ENCODE data around the gene USP36.

USP36 gene

DNA sequence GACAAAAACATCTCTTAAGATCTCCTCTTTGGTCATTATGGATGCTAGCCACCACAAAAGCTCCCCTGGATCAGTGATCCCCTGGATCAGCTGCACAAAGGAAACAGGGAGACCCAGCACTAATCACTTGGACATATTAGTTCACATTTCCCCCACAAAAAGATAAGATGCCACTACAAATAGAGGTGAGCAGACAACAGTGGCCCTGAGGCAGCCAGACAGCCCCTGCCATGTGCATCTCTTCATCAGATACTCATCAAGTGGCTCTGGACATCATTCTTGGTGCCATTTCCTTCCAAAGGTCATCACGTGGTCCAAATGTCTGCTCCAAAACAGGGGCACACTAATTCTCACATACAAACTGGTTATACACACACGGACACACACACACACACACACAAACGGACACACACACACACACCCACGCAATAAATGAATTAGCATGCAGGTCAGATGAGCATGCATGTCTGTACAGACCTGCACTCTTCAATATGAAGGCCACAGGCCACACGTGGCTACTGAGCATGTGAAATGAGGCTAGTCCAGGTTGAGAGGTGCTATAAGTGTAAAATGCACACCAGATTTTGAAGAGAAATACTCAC, 4.1 kb downstream of the USP36 start:
- DNase-seq, result no peak

DNA sequence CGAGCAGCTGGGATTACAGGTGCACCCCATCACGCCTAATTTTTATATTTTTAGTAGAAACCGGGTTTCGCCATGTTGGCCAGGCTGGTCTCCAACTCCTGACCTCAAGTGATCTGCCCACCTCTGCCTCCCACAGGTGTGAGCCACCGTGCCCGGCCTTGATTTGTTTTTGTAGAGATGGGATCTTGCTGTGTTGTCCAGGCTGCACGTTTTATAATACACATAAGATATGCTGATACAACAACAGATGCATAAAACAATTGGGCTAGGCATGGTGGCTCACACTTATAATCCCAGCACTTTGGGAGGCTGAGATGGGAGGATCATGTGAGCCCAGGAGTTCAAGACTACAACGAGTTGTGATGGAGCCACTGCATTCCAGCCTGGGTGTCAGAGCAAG, 6.0 kb downstream of the USP36 start:
- no peak for DNase-seq

DNA sequence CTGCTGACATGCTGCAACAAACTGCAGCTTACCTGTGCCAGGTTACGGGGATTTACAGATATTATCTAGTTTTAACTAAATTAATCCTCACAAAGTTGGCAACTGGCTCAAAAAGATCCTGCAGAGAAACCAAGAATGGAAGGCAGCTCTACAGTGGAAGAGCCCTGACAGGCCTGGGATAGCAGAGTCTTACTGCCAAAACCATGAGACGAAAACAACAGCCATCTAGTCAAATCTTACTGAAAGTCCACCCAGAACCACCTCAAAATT, 8.1 kb downstream of the USP36 start:
- no peak for DNase-seq

DNA sequence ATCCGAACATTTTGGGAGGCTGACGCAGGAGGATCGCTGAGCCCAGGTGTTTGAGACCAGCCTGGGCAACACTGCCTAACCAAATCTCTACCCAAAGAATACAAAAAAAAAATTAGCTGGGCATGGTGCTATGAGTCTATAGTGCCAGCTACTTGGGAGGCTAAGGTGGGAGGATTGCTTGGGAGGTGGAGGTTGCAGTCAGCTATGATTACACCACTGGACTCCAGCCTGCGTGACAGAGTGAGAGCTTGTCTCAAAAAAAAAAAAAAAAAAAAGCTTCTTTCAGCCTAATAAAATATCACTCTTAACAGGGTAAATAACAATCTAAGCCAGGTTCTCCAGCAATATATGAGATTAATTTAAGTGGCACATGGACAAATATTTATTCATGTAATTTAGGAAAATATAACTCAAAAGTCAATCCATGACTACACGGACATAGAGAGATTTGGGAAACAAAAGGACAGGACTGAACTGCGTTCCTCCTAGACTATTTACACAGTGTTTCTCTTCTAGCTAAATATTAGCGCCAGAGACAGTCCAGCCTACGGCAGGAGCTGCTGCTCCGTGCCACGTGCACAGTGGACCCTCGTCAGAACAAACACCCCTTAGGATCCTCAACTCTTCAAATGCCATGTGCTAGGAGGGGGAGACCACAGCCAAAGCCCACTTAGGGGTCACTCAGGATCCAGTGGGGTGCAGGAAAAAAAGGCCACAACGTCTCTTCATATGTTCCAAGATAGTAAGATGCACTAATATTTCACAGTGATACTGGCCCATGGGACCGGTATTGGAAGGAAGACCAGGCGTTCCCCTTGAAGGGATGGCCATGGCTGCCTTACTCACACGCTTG, 8.7 kb downstream of the USP36 start:
- peak; percentile 21 for DNase-seq

DNA sequence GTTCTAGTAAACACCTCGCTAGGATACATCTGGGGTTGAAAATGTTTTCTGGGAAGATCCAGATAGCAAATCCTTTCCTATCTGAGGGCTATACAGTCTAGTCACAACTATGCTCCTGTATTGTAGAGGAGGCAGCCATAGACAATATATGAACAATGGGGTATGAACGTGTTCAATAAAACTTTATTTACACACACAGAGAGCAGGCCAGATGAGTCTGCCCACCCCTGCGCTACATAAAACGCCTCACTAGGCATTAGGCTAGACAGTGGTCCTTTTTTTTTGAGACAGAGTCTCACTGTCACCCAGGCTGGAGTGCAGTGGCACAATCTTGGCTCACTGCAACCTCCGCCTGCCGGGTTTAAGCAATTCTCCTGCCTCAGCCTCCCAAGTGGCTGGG, 11.1 kb downstream of the USP36 start:
- no peak for DNase-seq

DNA sequence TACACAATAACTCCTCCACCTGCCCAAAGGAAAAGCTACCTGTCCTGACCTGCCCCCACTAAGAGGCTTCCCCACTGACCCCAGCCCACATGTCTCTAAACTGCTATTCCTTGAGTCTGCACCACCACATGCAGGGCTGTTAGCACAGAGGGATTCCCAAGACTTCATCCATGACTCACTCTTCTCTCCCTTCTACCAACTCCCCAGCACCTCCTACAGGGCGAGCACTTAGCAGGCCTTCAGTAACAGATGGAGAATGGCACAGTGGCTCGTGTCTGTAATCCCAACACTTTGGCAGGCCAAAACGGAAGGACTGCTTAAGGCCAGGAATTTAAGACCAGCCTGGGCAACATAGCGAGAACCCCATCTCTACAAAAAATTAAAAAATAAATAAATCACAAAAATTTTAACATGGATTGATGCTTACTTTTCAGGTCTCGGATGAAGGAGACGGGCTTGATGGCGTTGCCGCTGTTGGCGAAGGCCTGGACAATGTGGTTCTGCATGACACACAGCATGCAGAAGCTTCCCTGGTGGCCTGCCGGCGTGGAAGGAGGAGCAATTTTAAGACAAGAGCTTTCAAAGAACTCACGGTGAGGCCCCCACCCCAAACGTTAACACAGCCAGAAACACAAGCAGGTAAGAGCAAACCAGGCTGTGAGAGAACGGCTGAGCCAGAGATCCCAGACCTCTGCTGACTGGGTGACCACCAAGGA, 12.0 kb downstream of the USP36 start:
- DNase-seq, result no peak

DNA sequence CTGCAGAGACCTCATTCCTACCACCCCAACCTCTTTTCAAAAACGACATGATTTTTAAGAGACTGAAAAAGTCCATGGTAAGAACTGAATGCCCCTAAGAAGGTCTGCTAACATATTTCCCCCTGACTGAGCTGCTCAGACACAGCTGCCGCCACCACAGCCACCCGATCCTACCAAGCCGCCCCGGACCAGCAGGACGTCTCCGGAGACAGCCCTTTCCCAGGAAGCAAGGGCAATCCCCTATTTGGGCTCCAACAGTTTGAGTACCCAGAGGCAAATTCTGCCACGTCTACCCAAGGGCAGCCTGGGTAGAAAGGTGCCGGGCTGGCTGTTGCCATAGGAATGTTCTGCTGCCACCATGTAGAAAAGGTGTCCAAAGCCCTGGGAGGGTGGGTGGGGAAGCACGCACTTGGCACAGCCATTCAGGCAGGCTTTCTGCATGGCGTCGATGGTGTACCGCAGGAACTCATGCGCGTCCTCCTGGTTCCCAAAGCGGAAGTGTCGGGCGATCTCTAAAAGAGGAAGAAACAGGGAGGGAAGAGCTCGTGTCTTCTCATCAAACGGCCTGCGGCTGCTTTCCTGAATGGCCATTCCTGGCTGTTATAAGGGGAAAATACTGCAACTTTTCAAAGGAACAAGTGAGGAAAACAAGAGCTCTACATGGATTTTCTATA, 13.6 kb downstream of the USP36 start:
- no peak for DNase-seq

DNA sequence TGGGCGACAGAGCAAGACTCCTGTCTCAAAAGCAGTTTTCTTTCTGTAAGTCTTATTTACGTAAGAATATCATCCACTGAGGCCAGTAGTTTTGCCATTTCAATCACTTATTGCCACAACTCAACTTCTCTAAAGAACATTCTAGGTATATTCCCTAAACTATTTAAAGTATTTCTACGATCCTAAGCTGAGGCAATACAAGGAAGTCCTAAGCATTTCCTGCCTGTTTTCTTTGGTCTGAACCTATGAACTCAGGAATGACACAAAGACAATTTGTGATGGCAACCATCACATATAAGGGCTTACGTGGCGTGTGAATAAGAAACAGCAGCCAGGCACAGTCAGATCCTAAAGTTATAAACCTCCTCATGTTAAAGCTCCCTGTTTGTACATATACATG, 14.2 kb downstream of the USP36 start:
- DNase-seq, result no peak

DNA sequence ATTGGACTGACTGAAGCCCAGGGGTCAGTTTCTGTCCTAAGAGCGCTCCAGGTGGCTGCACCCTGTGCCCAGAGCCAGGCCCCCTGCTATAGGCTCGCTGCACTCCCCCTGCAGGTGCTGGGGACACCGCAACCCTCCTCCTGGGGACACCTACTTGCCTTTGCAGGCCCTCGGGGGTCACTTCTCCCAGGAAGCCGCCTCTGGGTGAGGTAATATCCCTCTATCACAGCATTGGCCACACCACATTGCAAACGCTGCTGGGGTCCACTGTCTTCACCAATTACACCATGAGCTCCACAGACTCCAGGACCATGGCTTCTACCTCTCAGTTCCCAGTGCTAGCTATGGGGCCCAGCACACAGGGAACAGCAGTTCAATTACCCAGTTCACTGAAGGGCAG, 14.9 kb downstream of the USP36 start:
- DNase-seq, result no peak

DNA sequence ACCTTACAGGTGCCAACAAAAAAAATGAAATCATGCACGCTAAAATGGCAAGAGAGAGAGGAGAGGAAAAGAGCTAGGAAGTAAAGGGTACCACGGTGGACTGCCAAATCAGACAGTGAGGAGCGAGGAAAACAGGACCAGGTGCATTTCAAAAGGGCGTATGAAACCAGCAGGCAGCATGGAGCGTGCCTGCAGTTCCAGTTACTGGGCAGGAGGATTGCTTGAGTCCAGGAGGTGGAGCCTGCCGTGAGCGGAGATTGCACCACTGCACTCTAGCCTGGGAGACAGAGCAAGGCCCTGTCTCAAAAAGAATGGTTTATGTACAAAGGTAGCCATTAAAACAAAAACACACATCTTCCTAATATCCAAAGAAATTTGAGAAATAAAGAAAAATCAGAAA, 16.4 kb downstream of the USP36 start:
- no peak for DNase-seq

DNA sequence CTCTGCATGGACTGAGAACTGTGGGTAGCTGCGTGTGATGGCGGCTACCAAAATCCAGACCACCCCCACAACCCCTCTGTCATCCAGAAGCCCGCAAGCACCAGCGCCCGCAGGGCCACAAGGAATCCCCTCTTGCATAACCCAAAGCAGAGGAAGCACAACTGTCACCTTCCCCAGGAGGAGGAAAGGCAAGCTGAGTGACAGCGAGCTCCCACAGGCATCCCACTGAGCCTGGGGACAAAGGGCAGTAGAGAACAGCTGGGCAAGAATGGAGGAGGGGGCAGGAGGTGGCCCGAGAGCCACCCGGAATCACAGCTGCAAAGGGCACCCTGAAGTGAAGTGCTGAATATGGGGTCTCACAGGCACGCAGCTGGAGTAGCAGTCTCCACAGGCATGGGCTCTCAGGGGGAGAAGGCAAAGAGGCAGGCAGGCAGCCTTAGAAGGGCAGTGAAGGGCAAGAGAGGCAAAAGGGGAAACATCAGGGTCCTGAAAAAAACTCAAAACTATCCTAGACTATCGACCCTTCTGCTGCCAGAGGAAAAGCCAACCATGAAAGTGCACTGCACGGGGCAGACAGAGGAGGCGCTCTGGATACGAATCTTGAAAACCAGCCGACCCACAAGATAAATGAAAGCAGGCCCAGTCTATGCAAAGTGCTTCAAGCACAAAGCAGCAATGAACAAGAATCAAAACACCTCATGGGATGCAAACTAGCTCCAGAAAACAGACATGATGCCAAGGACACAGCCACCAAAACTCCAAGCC, 17.1 kb downstream of the USP36 start:
- no peak for DNase-seq

DNA sequence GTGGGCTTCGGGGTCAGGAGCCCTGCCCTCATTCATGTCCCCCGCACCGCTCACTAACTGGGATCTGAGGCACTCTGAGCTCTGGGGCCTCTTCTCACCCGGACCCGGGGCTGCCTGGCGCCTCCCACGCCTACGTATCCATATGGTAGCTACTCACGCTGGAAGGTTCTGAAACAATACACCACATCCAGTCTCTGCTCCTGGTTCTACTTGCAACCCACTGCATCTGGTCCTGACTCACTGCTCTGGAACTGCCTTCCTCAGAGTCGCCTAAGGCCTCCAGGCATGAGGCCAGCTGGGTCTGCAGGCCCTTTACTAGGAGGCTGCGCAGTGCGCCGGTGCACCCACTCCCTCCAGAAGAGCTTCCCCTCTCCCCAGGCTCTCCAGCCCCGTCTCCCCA, 18.1 kb downstream of the USP36 start:
- no peak for DNase-seq

DNA sequence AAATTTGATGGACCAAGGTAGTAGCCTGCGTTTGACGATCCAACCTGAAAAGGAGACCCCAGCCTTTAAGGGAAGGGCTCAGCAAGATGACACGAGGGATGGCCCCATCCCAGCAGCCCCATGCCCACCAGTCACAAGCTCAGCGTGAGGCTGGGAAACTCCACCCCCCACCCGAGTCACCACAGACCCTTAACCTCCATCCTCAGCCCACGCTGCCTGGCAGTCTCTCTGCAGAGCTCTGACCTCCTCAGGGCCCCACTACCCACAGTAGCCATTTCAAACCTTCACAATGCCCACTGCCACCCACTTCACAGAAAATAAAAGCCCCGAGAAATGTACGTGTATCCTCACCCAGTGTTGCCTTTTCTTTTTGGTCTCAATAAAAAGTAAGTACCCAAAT, 18.7 kb downstream of the USP36 start:
- no peak for DNase-seq

DNA sequence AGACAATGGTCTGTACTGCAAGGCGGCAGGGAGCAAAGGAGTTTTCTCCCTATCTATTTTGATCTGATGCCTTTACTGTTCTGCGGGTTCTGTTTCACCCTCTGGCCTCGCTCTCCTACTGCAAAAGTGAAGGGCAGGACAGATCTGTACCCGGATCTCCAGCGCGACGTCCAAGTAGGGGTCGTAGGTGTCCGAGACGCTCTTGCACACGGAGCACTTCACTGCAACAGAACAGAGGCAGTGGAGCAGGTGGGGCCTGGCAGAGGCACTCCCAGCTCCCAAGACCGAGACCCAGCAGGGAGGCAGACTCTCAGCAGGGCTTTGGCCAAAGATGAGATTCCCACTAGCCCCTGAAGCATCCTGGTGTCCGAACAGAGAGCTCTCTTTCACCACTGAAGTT, 19.8 kb downstream of the USP36 start:
- DNase-seq, result no peak

DNA sequence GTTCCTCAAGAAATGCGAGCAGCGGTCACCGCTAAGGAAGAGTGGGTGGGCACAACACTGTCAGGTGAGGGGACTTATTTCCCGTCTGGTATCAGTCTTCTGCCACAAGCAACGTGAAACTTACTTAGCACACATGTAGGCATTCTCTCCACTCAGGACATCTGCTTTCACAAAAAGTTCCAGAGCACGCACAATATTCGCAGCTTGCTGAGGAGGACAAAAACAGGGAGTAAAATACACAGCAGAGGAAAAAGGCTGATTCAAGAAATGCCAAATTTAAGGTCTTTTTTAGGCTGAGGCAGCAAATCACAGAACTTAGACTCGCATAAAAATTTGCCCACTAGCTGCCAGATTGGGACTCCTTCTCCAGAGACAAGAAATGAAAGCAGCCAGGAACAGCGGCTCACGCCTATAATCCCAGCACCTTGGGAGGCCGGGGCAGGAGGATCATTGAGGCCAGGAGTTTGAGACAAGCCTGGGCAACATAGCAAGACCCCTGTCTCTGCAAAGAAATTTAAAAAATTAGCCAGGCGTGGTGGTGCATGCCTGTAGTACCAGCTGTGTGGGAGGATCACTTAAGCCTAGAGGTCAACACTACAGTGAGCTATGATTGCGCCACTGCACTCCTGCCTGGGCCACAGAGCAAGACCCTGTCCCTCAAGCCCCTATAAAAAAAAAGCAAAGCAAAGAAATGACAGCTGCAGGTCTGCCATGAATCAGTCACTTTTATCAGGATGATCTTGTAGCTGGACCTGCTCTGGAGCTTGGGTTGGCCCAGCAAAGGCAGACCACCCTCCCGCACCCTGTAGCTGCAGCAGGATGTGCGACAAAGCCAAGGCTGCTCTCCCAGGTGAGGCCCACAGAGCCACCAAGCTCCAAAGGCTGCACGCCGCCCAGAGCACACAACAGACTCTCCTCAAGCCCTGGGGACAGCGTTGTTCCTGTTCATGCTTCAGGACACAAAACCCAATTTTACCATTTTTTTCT, 20.5 kb downstream of the USP36 start:
- no peak for DNase-seq

DNA sequence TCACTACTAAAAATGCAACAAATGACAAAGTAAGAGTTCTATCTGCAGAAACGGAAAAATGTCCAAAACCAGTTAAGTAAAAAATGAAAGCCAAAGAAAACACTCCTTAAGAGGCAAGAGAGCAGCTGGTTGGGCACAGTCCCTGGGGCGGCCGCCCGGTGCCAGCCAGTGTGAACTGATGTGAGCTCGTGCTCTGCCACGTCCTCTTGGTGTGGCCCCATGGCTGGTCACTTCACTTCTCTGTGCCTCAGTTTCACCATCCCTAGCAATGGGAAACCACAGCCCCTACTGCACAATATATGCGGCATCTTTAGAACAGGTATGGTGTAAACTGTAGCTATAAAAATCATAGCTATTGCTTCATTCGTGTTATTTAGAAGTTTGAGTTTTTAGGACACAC, 21.2 kb downstream of the USP36 start:
- DNase-seq, result no peak

DNA sequence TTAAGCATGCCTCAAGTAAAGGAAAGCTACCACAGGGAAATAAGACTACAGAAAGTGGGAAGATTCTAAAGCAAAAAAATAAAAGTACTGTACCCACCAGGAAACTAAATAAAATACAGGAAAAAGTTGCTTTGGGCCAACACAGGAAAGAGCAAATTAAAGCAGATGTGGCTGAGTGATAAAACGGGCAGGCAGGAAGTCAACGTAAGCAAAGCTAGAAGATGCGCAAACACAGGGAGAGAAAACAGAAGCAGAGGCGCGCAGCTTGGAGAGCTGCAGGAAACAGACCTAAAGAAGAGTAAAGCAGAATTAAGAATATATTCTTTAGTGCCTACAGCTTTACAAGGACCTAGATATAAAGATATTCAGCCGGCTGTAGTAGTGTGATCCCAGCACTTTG, 21.7 kb downstream of the USP36 start:
- no peak for DNase-seq

DNA sequence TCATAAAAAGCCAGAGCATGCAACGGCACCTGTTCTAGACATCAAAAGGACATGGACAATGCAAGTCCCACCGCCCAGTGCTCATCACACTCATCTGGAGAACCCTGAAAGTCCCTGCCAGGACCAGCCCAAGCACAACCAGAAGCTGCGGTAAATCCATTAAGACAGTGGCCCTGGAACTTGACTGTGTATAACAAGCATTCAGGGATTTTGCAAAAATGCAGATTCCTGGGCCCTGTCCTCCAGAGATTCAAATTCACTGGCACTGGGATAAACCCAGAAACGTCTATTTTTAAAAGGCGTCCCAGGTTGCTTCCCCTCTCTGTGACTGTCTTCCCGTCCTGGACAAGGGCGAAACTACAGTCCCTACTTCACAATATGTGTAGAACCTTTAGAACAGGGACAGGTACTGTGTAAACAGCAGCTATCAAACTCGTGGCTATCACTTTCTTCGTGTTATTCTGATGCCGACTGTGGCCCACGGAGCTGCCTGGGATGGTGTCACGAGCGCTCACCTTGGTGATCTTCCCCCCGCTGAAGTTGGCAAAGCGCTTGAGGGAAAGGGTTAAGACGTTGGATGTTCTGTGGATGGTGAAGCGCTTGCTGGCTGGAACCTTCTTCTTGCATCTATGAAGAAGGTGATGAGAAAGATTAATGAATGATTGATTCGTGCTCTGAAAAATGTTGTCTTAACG, 22.3 kb downstream of the USP36 start:
- no peak for DNase-seq

DNA sequence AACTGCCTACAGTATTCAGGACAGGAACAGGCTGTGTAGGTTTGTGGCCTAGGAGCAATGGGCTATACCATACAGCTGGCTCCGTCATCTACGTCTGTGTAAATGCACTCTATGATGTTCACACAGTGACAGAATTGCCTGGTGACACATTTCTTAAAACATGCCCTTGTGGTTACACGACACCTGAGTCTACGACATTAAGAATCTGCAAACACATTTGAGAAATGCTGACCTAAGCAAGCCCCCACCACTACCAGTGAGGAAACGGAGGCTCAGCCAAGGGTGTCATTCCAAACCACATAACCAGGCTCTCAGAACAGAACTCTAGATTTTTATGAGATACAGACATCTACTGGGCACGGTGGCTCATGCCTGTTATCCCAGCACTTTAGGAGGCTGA, 23.5 kb downstream of the USP36 start:
- no peak for DNase-seq

DNA sequence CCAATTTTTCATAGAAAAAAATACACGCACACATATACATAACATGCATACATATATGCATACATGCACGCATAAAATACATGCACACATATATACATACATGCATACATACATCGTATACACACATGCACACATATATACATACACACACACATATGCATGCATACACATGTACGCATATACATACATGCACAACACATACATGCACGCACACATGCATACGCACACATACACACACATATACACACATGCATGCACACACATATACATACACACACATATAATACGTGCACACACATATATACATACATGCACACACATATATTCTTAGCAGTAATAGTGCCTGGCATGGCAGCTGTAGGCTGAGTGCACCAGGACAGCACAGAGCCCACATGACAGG, 24.9 kb downstream of the USP36 start:
- no peak for DNase-seq

DNA sequence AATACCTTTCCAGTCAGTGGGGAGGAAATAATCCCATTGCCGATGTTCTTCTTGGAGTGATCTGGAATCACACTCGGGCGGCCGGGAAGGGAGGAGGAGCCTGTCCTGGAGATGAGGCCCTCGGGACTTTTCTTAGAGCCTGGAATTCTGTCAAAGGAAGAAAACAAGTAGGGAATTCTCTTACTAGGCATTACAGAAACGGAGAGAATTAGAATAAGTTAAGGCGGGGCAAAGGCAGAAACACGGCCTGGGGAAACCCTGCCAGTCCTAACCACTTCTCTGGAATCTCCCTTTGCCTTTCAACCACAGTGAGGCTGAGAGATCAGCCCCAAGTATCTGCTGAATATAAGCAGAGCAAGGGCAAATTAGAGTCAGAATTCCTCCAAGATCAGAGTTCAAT, 27.8 kb downstream of the USP36 start:
- no peak for DNase-seq

All from NCI-H1092 treated with DMSO at 0.1 percent for 48 hours (cell line).